Epithelial cell of proximal tubule (primary cell): ENCODE measurements around the gene PADI6. TPM values are rescaled to one million over a fixed set of nuclear protein-coding genes. Genes with fewer than 3 reads are reported as not detected.

Source experiments
- DNase-seq: peaks from one replicate; pipeline ENCODE4 v3.0.0-alpha.2; 2011; ENCODE audit warnings: low read depth
- H3K4me3 ChIP-seq: 2 replicates; pipeline ENCODE4 v1.5.1; 2011; ENCODE audit warnings: low read depth, mild to moderate bottlenecking, low read length
- total RNA-seq: library from RNA; depleted of rRNA; stranded (reverse); fragments of >200 nt; gene quantifications from 2 replicates; pipeline ENCODE4 v1.2.3, GENCODE V29; 2015
- TF ChIP-seq, protein P1 (sequence below): conservative IDR thresholded peaks from 2 replicates; pipeline ENCODE4 v1.5.1; 2012; ENCODE audit warnings: low read depth, mild to moderate bottlenecking, low read length

The PADI6 gene
- total RNA-seq, 1 donor from 2014 or later: not detected

DNA sequence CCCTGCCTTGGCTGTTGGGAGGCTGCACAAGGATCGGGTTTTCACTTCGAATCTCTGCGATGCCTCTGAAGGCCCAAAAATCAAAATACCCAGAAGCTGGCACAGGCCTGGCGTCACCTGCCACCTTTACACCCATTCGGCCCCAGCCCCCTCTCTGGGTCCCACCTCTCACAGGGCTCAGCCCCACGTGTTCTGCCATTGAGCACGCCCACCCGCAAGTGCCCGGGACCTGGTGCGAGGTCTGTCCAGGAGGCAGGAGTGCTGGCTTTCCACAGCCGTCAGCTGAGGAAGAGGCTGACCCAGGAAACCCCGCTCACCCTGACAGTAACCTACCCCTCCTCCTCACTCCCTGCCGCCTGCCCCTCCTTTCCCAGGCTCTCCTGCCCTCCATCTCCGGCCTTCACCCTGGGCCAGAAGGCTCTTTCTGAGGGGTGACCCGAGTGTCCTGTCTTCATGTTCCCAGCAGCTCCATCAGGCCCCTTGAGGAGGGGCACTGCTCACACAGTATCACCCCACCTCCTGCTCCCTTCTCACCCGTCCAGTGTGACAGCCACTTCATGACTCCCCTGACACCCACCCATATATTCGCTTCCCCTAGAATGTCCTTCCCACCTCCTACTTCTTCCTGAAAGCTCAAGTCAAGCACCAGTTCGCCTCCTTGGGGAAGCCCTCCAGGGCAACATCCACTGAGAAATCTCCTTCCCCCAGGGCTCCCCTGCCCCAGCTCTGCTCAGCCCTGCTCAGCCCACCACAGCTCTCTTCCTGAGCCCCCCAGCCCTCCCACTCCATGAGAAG lies 54.0 kb downstream of the PADI6 start:
- H3K4me3 ChIP-seq: no peak overlapping the region
- DNase-seq: no peak
- TF ChIP-seq, protein P1, sequence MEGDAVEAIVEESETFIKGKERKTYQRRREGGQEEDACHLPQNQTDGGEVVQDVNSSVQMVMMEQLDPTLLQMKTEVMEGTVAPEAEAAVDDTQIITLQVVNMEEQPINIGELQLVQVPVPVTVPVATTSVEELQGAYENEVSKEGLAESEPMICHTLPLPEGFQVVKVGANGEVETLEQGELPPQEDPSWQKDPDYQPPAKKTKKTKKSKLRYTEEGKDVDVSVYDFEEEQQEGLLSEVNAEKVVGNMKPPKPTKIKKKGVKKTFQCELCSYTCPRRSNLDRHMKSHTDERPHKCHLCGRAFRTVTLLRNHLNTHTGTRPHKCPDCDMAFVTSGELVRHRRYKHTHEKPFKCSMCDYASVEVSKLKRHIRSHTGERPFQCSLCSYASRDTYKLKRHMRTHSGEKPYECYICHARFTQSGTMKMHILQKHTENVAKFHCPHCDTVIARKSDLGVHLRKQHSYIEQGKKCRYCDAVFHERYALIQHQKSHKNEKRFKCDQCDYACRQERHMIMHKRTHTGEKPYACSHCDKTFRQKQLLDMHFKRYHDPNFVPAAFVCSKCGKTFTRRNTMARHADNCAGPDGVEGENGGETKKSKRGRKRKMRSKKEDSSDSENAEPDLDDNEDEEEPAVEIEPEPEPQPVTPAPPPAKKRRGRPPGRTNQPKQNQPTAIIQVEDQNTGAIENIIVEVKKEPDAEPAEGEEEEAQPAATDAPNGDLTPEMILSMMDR: no peak

DNA sequence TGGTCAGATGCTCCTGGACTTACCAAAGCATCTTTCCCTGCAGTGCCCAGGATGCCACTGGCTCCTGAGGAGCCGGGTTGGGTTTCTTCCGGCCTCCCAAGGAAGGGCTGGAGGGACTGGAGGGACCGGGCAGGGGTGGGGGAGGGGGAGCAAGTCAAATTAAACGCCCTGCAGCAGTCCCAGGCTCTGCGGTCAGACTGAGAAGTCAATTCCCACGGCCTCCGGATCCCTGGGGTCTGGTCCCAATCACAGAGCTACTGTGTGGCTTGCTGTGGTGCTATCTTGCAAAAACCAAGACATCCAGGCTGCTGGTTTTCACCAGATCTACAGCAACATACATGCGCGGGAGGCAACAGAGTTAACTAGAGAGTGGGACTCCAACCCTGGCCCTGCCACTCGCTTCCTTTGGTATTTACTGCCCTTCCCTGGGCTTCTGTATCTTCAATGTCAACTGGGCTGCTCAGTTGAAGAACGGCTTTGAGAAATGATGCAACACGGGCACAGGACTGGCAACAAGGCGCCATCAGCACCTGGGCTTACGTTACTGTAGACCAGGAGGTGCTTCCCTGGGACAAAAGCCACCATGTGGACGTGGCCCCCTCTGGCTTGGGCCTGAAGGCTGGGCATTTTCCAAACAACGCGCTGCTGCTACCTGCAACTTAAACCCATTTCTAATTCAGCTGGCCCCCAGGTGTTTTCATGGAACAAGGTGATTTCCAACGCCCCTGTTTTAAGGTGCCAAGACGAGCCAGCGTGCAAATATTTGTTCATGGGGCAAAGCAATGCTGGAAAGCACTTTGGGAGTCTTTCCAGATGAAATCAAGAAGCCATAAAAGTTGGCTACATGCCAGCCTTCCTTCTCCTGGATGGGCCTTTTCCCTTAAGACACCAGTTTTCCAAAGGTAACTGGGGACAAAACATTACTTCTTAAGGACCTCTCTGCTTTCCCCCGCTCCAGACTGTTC lies 56.0 kb downstream of the PADI6 start:
- TF ChIP-seq, protein P1: no peak
- H3K4me3 ChIP-seq: no peak overlapping the region

DNA sequence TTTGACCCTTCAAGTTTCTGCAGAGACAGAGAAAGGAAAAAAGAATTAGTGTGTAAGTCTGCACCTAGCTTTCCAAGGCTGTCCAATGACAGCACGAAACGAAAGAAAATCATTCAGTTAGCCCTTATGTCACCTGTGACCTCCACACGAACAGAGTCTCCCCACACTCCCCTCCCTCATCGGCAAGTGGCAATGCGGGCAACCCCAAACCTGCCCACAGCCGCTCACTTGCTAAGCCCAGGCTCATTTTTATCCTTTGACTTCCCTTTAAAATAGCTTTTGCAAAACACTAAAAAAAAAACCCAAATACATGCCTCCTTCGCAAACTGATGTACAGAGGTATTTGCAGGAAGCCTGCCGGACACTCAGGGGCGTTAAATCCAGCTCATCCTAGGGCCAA lies 57.2 kb downstream of the PADI6 start:
- DNase-seq: no peak
- H3K4me3 ChIP-seq: no peak overlapping the region
- TF ChIP-seq, protein P1: no peak

More for the DNA sequence above, 56.0 kb downstream of the PADI6 start:
- DNase-seq: no peak

DNA sequence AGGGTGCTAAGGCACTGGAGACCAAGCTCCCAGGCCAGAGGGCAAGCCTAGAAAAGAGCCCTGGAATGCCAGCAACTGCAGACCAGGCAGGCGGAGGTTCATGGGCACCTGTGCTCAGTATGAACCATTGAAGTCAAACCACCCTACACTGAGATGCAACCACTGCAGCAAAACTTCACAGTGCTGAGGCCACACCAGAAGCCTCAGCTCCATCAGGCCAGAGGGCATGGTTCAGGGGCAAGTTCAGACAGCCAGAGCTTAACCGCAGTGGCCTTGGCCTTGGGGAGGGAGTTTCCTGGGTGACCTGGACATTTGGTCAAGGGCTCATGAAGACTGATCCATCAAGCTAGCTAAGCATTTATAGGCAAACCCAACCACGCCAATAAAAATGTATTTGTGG lies 60.4 kb downstream of the PADI6 start:
- H3K4me3 ChIP-seq: no peak overlapping the region
- DNase-seq: no peak
- TF ChIP-seq, protein P1: no peak

DNA sequence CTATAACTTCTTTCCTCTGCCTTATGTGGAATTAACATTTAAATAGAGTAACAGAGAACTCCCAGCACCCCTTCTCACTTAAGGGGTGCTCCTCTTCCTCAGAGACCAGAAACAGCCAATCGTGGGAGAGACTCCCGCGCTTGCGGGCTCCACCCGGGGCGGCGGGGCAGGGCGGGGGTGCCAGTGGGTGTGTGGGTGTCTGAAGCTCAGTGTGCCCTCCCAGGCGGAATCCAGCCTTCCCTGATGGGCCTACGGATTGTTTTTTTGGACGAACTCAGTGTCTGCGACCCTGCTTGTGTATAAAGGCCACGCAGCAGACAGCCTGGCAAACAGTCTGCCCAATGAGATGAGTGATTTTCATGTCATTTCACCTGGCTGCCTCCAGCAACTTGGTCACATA lies 61.3 kb downstream of the PADI6 start:
- no peak overlapping the region for H3K4me3 ChIP-seq
- DNase-seq: no peak
- TF ChIP-seq, protein P1: no peak

DNA sequence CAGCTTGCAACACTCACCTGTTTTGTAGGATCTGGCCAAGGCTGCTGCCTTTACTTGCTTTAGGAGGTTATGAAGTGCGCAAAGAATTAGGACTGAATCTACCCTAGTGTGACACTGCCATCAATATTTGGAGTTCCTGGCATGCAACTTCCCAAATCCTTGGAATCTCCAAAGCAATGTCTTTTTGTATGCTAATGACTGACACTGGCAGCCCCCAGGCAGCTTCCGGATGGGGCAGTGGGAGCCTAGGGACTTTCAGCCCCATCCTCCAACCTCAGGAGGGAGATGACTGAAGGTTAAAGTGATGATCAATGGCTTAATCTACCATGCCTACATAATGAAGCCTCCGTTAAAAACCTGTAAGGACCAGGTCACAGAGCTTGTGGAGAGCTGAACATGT lies 62.0 kb downstream of the PADI6 start:
- DNase-seq: no peak
- TF ChIP-seq, protein P1: no peak
- H3K4me3 ChIP-seq: no peak overlapping the region
